HG03280 (cell line): ENCODE results near the gene GDF7.
"Not testable (repeated sequence)": the region's sequence is repeated elsewhere in the genome, so short reads cannot be mapped to it uniquely, and the experiment has no call there.

ENCODE experiments used
- ATAC-seq: cut with Tn5 transposase; IDR thresholded peaks from one replicate; pipeline ENCODE4 v1.9.1; 2021; ENCODE audit warnings: mild to moderate bottlenecking, moderate library complexity; ENCODE audit not compliant: unreplicated experiment

GDF7 gene

DNA sequence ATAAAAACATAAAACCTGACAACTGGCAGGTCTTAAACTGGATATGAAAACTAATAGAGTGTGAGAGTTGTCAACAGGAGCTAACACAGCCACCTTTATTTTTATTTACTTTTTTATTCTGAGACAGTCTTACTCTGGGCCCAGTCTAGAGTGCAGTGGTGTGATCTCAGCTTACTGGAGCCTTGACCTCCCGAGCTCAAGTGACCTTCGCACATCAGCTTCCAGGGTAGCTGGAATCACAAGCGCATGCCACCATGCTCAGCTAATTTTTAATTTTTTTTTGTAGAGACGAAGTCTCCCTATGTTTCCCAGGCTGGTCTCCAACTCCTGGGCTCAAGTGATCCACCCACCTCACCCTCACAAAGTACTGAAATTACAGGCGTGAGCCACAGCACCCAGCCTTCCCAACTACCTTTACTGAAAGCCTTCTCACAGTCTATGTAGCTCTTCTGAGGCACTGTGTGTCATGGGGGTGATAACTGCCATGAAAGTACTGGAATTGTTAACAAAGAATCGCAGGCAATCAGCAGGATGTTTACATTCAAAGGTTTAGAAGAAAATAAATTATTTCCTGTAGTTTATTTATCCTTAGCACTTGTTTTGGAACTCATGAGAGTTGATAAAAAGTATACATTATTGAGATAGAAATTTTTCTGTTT lies 24.3 kb downstream of the GDF7 start:
- no peak for ATAC-seq

DNA sequence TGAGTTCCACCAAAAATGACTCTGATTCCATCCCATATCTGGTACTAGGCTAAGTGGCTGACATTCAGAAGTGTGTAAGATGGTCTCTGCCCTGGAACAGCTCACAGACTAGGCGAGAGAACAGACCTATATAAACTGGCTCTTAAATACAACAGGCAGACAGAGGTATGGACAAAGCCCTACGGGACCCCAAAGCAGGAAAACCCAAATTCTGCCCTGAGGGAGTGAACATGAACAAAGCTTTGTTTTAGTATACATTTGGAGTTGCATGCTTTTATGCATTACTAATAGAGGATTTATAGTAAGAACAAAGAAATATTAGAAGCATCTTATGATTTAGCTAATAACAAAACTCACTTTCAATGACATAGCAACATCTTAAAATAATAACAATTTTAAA lies 25.1 kb downstream of the GDF7 start:
- ATAC-seq: no peak

DNA sequence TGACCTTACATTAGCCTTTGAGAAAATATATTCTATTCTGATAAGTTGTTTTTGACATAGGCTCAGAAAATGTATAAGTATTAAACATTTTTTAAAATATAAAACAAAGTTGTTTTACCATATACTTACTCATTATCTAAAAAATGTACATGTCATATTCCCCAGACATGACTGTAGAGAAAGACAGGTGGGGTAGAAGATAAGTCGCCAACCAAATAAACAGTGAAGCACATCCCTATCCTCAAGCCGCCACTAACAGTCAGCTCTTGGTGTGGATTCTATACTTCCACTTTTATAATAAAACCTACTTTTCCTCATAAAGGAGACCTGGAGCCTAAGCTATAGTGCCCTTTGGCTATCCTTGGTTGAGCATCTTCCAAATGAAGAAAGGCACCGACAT lies 26.4 kb downstream of the GDF7 start:
- ATAC-seq: no peak

DNA sequence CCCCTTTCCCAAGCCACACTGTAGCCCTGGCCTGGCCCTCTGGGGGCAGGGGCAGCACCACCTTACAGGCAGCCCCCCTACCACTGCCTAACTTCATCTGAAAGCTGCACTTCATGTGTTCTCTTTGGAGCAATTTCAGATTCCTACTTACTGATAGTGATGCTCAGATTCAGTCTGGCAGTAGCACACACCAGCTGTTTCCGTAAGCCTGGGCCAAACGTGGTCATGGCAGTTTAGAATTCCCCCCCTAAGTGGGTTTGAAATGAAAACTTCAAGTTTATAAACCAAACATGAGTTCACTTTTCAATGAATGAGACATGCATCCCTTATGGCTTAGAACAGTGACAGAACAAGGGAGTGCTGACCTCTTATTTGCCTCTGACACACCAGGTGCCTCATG lies 29.4 kb downstream of the GDF7 start:
- no peak for ATAC-seq

DNA sequence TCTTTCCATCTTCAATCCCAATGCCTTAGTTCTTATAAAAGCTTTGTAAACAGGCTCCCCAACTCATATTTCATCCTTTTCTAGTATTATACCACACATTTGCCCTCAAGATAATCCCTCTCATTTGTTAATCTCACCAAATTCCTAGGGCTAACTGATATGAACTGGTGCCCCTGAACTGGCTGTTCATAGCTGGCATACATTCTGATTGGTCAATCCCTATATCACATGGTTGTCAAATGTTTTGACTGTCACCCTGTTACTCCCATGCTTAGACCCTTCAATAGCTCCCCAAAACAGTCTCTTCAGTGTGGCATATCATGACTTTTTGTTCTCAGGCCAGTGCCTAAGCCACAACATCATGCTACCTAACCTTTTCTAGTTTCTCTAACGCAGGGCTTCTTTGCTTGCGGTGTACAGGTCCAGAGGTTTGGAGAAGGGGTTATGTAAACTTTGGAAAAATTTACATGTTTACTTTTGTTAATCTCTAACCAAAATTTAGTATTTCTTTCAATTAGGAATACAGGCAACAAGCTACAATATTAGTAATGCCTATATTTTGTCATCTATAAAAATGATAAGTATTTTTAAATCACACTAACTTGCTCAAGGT lies 30.5 kb downstream of the GDF7 start:
- ATAC-seq: no peak

DNA sequence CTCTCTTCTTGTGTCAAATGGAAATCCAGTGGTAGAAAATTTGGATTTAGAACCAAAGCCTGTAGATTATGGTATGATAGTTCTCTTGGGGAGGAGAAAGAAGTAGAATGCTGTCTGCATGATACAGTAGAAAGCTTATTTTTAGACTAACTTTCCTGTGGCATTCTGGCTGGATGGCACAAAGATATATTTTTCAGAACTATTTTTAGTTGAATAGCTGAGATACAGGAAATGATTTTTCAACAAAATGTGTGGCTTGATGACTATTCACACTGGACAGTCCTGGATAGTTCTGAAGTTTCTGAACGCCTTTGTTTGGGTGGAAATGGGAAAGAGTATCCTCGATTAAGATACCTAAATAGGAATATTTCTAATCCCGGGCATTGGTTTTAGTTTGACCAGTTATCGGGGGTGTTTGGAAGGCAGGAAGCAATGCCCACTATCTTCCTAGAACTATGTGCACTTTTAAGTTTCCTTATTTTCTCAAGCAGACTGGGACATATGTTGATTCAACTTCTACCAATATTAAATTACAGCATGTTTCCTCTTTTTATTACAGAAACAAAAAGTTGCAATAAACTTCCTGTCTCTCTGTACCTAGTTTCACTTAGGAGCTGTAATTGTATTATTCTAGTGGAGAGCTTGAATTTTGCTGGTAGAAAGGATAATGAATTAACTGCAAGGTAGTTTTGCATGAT lies 32.1 kb downstream of the GDF7 start:
- no peak for ATAC-seq

DNA sequence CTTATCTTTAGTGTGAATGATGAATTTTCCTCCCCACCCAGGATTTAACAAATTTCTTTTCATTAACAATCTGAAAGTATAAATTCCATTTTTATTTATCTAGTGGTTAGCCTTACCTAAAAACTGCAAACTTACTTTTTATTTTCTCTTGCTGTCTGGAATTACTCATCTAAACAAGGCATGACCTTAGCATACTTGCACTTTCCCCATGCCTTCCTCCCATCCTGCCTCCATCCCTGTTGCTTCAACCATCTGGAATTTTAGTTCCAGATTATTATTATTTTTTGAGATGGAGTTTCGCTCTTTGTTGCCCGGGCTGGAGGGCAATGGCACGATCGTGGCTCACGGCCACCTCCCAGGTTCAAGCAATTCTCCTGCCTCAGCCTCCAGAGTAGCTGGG lies 35.6 kb downstream of the GDF7 start:
- ATAC-seq: no peak

DNA sequence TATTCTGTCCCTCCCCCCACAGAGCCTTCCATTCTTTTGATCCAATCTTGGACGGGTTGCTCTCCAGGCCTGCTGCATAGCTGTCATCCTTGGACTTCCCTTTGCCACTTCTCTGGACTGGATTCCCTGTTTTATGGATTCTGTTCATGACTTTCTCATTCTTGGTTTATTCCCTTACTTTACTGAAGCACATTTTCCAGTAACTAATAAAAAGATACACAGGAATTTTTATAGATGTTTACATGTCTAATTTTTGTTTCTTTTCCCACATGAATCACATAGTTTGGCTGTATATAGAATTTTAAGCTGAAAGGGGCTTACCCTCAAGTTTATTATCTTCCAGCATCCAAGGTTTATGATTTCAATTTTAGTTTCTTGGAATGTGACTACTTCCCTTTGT lies 37.9 kb downstream of the GDF7 start:
- ATAC-seq: no peak

DNA sequence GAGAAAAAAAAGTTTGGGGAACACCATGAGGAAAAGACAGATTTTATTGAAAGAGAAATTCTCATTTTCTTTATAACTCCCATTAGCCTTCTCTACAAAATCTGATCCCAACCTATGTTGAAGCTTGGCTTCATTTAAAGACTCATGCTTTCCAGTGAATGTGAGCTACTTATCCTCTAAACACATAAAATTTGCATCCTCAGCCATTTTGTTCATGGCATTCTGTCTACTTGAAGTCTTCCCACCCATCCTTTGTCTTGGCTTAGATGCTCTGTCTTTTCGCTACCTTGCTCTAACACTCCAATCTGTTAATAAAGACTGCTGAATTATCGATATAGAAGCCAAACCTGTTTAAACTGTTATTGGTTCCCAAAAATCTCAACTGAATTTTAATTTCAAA lies 39.3 kb downstream of the GDF7 start:
- no peak for ATAC-seq

DNA sequence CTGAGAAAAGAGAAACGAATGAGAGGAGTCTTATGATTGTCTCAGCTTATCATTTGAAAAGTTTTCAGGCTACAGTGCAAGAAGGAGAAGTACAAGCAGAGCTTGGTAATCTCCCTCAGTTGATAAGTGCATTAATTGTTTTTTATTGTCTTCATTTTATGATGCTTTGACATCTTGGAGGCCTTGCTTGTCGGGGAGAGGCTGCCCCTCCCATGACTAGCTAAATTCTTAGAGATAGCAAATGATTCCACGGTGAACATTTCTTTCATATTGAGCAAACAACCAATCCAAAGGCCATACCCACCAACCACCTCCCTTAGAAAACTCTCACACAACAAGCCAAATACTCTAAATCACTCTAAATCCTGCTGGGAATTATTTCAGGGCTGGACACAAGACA lies 39.8 kb downstream of the GDF7 start:
- ATAC-seq: no peak

DNA sequence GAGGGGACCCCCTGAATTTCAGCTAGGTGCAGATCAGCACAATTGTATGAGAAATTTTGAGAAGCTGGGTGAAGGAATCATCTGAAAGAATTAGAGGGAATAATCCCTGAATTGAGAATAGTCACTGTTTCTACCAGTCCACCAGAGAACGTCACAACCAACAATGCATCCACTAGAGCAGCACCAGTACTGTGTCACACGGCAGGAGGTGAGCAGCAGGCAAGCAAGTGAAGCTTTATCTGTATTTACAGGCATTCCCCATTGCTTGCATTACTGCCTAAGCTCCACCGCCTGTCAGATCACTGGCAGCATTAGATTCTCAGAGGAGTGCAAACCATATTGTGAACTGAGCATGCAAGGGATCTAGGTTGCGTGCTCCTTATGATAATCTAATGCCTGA lies 40.7 kb downstream of the GDF7 start:
- no peak for ATAC-seq

DNA sequence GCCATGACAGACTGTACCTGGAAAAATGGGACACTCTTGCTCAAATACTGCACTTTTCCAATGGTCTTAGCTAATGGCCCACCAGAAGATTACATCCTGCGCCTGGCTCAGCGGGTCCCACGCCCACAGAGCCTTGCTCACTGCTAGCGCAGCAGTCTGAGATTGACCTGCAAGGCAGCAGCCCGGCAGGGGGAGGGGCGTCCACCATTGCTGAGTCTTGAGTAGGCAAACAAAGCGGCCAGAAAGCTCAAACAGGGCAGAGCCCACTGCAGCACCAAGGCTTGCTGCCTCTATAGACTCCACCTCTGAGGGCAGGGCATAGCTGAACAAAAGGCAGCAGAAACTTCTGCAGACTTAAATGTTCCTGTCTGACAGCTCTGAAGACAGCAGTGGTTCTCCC lies 44.7 kb downstream of the GDF7 start:
- ATAC-seq: not testable (repeated sequence)

DNA sequence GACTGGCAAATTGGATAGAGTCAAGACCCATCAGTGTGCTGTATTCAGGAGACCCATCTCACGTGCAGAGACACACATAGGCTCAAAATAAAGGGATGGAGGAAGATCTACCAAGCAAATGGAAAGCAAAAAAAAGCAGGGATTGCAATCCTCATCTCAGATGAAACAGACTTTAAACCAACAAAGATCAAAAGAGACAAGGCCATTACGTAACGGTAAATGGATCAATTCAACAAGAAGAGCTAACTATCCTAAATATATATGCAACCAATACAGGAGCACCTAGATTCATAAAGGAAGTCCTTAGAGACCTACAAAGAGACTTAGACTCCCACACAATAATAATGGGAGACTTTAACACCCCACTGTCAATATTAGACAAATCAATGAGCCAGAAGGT lies 46.6 kb downstream of the GDF7 start:
- ATAC-seq: not testable (repeated sequence)

DNA sequence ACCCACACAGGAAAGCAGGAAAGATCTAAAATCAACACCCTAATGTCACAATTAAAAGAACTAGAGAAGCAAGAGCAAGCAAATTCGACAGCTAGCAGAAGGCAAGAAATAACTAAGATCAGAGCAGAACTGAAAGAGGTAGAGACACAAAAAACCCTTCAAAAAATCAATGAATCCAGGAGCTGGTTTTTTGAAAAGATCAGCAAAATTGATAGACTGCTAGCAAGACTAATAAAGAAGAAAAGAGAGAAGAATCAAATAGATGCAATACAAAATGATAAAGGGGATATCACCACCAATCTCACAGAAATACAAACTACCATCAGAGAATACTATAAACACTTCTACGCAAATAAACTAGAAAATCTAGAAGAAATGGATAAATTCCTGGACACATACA lies 47.5 kb downstream of the GDF7 start:
- not testable (repeated sequence) for ATAC-seq

DNA sequence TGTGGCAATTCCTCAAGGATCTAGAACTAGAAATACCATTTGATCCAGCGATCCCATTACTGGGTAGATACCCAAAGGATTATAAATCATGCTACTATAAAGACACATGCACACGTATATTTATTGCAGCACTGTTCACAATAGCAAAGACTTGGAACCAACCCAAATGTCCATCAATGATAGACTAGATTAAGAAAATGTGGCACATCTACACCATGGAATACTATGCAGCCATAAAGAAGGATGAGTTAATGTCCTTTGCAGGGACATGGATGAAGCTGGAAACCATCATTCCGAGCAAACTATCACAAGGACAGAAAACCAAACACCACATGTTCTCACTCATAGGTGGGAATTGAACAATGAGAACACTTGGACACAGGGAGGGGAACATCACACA lies 49.2 kb downstream of the GDF7 start:
- ATAC-seq: not testable (repeated sequence)

DNA sequence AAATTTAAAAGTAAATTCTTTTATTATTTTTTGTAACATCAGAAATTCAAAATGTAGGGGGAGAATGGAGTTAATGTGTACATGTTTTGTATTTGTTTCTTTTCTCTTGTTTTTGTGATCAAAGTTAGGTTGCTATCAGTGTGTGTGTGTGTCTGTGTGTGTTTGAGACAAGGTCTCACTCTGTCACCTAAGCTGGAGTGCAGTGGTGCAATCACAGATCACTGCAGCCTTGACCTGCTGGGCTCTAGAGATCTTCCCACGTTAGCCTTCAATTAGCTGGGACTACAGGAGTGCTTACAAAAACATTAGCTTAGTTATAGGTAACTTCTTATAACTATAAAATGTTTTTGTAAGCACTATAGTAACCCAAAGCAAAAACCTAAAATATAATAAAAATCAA lies 50.7 kb downstream of the GDF7 start:
- no peak for ATAC-seq

DNA sequence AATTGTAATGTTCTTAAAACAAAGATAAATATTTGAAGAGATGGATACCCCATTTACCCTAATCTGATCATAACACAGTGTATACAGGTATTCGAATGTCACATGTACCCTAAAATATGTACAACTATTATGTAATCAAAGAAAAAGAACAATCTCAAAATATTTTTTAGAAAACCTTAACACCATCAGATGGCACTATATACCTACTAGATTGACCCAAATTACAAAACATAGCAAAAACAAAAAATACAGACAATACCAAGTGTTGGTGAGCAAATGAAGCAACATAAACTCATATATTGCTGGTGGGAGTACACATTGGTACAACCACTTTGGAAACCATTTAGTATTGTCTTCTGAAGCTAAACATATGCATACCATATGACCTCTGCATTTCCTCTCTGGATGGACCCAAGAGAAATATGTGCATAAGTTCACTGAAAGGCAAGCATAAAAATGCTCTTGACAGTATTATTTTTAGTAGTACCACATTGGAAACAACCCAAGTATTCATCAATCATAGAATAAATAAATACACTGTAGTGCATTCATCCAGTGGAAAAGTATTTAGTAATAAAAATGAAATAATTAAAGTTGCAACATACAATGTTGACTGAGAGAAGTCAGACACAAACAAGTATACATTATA lies 55.8 kb downstream of the GDF7 start:
- ATAC-seq: no peak

DNA sequence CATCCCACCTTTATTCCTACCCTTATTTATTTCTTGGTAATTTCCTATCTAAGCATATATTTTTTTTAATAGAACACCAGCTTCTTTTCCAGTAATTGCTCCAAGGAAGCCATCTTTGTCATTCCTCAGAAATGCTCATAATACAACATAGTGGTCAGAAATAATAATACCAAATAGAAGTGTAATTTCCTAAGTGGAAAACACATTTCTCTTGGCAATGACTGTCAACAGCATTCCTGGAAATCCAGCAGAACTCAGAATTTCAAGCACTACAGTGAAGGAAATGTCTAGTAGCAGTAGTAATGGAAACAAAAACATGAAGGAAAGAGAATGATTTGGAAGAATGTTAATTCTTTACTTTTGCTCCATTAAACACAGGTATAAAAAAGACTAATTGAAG lies 56.6 kb downstream of the GDF7 start:
- ATAC-seq: no peak

DNA sequence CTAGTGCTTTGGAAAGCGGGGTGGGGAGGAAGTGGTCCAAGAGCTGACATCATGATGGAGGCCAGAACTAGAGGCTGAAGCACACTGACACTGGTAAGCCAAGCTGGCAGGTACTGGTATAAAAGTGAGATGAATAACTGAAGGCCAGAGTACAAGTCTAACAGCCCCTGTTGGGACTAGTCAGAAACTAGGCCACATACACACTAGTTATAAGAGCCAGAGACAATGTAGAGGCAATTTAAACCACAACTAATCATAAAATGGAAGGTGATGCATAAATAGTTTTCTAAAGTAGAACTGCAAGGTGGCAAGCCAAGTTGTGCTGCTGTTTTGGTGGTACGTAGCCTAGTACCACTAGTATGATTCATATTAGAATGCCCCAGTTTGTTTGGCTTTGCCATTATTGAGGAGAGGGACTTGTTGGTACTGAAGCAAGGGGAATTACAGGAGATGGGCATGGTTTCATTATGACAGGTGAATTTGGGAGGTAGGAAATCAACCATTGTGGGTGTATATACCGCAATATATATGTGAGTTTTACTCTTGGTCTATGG lies 57.6 kb downstream of the GDF7 start:
- ATAC-seq: no peak

DNA sequence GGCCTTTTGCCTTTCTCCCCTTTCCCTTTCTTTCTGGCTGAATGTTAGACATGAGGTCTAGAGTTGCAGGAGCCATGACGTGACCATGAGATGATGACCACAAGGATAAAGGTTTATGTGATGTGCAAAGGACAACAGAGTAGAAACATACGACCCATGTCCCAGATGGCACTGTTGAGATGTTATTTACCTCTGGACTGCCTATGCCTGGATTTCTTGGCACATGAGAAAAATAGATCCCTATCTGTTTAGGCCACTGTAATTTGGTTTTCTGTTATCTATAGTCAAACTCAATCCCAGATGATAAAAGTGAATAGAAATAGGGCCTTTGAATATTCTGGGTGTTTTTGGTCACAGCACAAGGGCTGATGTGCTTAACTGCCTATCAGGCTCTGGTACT lies 58.8 kb downstream of the GDF7 start:
- no peak for ATAC-seq

DNA sequence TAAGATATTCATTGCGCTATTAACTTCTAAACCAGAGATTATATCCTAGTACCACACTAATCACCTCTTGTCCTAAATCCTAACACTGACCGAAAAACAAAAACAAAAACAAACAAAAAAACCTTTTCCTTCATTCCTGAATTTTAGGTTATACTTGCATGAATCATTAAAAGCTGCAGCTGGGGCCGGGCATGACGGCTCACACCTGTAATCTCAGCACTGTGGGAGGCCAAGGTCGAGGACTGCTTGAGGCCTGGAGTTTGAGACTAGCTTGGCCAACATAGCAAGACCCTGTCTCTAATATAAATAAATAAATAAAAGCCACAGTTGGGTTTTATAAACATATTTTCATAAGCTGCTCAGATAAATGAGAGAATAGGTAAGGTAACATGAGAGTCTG lies 60.0 kb downstream of the GDF7 start:
- no peak for ATAC-seq
